Right renal pelvis (tissue), 4 donors: ENCODE results near the gene STIP1. TPM values are rescaled to one million over a fixed set of nuclear protein-coding genes. Genes with fewer than 3 reads are reported as not detected.
"Not testable (repeated sequence)": the region's sequence is repeated elsewhere in the genome, so short reads cannot be mapped to it uniquely, and the experiment has no call there.

Source experiments
- DNase-seq, 4 donors: peaks; one replicate each; pipeline ENCODE4 v3.0.0-alpha.2; 2013; ENCODE audit warnings: low read depth in 4 of 4, low spot score in 3 of 4, missing footprints in 1 of 4
- polyA plus RNA-seq, 4 donors: library from polyadenylated mRNA; unstranded; fragments of 120-200 nt; gene quantifications; one replicate each; pipeline ENCODE4 v1.2.1, GENCODE V29; 2013; ENCODE audit not compliant: insufficient read length in 4 of 4

Gene STIP1
- polyA plus RNA-seq, 4 donors, result 188 to 239 (median 197) TPM

GRCh38 chr11:64234647-64235379, 48.8 kb downstream of the STIP1 start:
- no peak for DNase-seq

- no peak for DNase-seq
These were observed 49.6 kb downstream of the STIP1 start for GRCh38 chr11:64235437-64236161.

GRCh38 chr11:64237484-64237951, 51.5 kb downstream of the STIP1 start:
- DNase-seq, result no peak

- DNase-seq, result no peak
These were observed 52.1 kb downstream of the STIP1 start for GRCh38 chr11:64238076-64238475.

GRCh38 chr11:64238999-64239398, 53.0 kb downstream of the STIP1 start:
- DNase-seq, result no peak

GRCh38 chr11:64239662-64240434, 53.9 kb downstream of the STIP1 start:
- DNase-seq, result no peak

- DNase-seq, result peak; percentile 91 to 95 (median 92)
These were observed 54.7 kb downstream of the STIP1 start, which contains the start of gene FKBP2 for GRCh38 chr11:64240435-64241240. FKBP2 (plus strand) TSS chr11:64241095; CDS start chr11:64242388, 1,293 bp downstream.

- DNase-seq, result peak; percentile 98 to 100 (median 98)
These were observed 55.2 kb downstream of the STIP1 start for GRCh38 chr11:64241241-64241490.

- no peak for DNase-seq
These were observed 55.8 kb downstream of the STIP1 start for GRCh38 chr11:64241491-64242374.

- no peak for DNase-seq
These were observed 57.4 kb downstream of the STIP1 start for GRCh38 chr11:64243236-64243854.

GRCh38 chr11:64244107-64244506, 58.1 kb downstream of the STIP1 start:
- DNase-seq, result no peak

GRCh38 chr11:64244966-64245365, 59.0 kb downstream of the STIP1 start:
- no peak for DNase-seq

GRCh38 chr11:64245401-64245796, 59.4 kb downstream of the STIP1 start:
- no peak for DNase-seq

- no peak for DNase-seq
These were observed 60.0 kb downstream of the STIP1 start for GRCh38 chr11:64245797-64246620.

GRCh38 chr11:64246621-64246870, 60.6 kb downstream of the STIP1 start:
- DNase-seq, result not testable (repeated sequence)

- no peak for DNase-seq
These were observed 61.1 kb downstream of the STIP1 start, which contains the start of gene PPP1R14B for GRCh38 chr11:64246871-64247728. PPP1R14B (minus strand) TSS chr11:64246943; CDS start chr11:64246673, 270 bp downstream.

- DNase-seq, result no peak
These were observed 62.0 kb downstream of the STIP1 start for GRCh38 chr11:64247729-64248531.
